Measurements from ENCODE around the gene SH3BP5L.

Gene SH3BP5L

GRCh38 chr1:248825136-248825535, 579 bp downstream of the SH3BP5L start:
- ATAC-seq = no peak

GRCh38 chr1:248824701-248825100, 1.0 kb downstream of the SH3BP5L start:
- ATAC-seq = no peak

- ATAC-seq = no peak
These were observed 1.4 kb downstream of the SH3BP5L start for GRCh38 chr1:248824301-248824700.

GRCh38 chr1:248823517-248824001, 2.2 kb downstream of the SH3BP5L start:
- ATAC-seq = no peak

- ATAC-seq = no peak
These were observed 3.3 kb downstream of the SH3BP5L start for GRCh38 chr1:248822148-248823032.

GRCh38 chr1:248821641-248822040, 4.1 kb downstream of the SH3BP5L start:
- no peak for ATAC-seq

GRCh38 chr1:248821101-248821500, 4.6 kb downstream of the SH3BP5L start:
- ATAC-seq = no peak

- ATAC-seq = no peak
These were observed 5.6 kb downstream of the SH3BP5L start for GRCh38 chr1:248820041-248820585.

- peak in 1 of 2 donors; percentile 27 for ATAC-seq
These were observed 7.0 kb downstream of the SH3BP5L start for GRCh38 chr1:248818505-248819374.

- no peak for ATAC-seq
These were observed 8.7 kb downstream of the SH3BP5L start for GRCh38 chr1:248817065-248817464.

- ATAC-seq = no peak
These were observed 9.5 kb downstream of the SH3BP5L start for GRCh38 chr1:248816042-248816851.

- ATAC-seq = no peak
These were observed 10.2 kb downstream of the SH3BP5L start for GRCh38 chr1:248815407-248816034.

GRCh38 chr1:248814351-248814750, 11.4 kb downstream of the SH3BP5L start:
- no peak for ATAC-seq

GRCh38 chr1:248813546-248813945, 12.2 kb downstream of the SH3BP5L start:
- no peak for ATAC-seq

GRCh38 chr1:248812736-248813425, 12.8 kb downstream of the SH3BP5L start:
- ATAC-seq = no peak

GRCh38 chr1:248811514-248812490, 13.9 kb downstream of the SH3BP5L start:
- ATAC-seq = no peak

- ATAC-seq = no peak
These were observed 14.8 kb downstream of the SH3BP5L start for GRCh38 chr1:248810727-248811513.

GRCh38 chr1:248810000-248810726, 15.6 kb downstream of the SH3BP5L start:
- no peak for ATAC-seq
